HepG2 (cell line): ENCODE results near the gene FBRSL1.

Source experiments
- BORCS8-MEF2B ChIP-seq: sonication (generic); formaldehyde crosslinking; IDR thresholded peaks from 2 replicates; pipeline ENCODE4 v1.8.0; 2022; ENCODE audit warnings: mild to moderate bottlenecking, missing genetic modification reagents
- IRF2 ChIP-seq: IDR thresholded peaks from 2 replicates; pipeline ENCODE4 v1.6.1; 2018; ENCODE audit warnings: missing genetic modification reagents, missing compliant biosample characterization
- MED1 ChIP-seq: sonication (generic); formaldehyde crosslinking; IDR thresholded peaks from 2 replicates; pipeline ENCODE4 v1.4.0; 2020; ENCODE audit warnings: missing genetic modification reagents
- TARDBP ChIP-seq: sonication (generic); formaldehyde crosslinking; IDR thresholded peaks from 2 replicates; pipeline ENCODE4 v1.8.0; 2022; ENCODE audit warnings: mild to moderate bottlenecking, missing genetic modification reagents
- ZNF510 ChIP-seq: sonication (generic); formaldehyde crosslinking; IDR thresholded peaks from 2 replicates; pipeline ENCODE4 v1.4.0; 2020; ENCODE audit warnings: low read depth, mild to moderate bottlenecking, missing genetic modification reagents
- TF ChIP-seq, protein P1 (sequence below): sonication (generic); formaldehyde crosslinking; IDR thresholded peaks from 2 replicates; pipeline ENCODE4 v1.5.0; 2020; ENCODE audit warnings: mild to moderate bottlenecking, missing genetic modification reagents, moderate library complexity
- TF ChIP-seq, protein P2 (sequence below): sonication (generic); formaldehyde crosslinking; IDR thresholded peaks from 2 replicates; pipeline ENCODE4 v1.8.0; 2022; ENCODE audit warnings: missing genetic modification reagents, mild to moderate bottlenecking, inconsistent platforms, borderline replicate concordance
- TF ChIP-seq, protein P3 (sequence below): fragments of 450-650 bp; IDR thresholded peaks from 2 replicates; pipeline ENCODE4 v1.6.1; 2017

DNA sequence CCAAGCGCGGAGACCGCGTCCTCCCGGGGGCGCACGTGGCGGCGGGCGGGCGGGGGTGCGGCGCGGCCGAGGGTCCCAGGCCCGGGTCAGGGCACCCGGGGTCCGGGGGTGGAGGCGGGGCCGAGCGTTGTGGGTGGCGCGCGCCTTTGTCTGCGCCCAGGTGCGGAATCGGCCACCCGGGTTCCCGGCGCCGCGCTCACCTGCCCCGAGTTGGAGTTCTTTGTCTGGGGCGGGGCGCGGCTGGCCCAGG, 70.3 kb downstream of the FBRSL1 start:
- no peak for TF ChIP-seq TARDBP
- TF ChIP-seq MED1 (CRISPR knock-in tag), result no peak
- no peak for TF ChIP-seq IRF2
- TF ChIP-seq, protein P1, sequence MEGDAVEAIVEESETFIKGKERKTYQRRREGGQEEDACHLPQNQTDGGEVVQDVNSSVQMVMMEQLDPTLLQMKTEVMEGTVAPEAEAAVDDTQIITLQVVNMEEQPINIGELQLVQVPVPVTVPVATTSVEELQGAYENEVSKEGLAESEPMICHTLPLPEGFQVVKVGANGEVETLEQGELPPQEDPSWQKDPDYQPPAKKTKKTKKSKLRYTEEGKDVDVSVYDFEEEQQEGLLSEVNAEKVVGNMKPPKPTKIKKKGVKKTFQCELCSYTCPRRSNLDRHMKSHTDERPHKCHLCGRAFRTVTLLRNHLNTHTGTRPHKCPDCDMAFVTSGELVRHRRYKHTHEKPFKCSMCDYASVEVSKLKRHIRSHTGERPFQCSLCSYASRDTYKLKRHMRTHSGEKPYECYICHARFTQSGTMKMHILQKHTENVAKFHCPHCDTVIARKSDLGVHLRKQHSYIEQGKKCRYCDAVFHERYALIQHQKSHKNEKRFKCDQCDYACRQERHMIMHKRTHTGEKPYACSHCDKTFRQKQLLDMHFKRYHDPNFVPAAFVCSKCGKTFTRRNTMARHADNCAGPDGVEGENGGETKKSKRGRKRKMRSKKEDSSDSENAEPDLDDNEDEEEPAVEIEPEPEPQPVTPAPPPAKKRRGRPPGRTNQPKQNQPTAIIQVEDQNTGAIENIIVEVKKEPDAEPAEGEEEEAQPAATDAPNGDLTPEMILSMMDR (CRISPR knock-in tag), result no peak
- TF ChIP-seq, protein P2, sequence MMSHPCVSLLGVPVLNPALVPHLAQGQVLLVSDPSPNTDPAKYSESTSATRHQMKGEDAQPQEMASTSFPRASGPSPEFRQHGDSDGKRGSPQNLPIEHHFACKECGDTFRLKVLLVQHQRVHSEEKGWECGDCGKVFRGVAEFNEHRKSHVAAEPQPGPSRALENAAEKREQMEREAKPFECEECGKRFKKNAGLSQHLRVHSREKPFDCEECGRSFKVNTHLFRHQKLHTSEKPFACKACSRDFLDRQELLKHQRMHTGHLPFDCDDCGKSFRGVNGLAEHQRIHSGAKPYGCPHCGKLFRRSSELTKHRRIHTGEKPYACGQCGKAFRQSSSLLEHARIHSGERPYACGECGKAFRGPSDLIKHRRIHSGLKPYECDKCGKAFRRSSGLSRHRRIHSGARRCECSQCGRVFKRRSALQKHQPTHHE, result no peak
- TF ChIP-seq, protein P3, sequence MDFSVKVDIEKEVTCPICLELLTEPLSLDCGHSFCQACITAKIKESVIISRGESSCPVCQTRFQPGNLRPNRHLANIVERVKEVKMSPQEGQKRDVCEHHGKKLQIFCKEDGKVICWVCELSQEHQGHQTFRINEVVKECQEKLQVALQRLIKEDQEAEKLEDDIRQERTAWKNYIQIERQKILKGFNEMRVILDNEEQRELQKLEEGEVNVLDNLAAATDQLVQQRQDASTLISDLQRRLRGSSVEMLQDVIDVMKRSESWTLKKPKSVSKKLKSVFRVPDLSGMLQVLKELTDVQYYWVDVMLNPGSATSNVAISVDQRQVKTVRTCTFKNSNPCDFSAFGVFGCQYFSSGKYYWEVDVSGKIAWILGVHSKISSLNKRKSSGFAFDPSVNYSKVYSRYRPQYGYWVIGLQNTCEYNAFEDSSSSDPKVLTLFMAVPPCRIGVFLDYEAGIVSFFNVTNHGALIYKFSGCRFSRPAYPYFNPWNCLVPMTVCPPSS, result no peak
- no peak for TF ChIP-seq ZNF510 (CRISPR knock-in tag)
- TF ChIP-seq BORCS8-MEF2B, result no peak
